Measurements from ENCODE around the gene CCDC186.
A peak's percentile ranks its signal among the peaks of the same experiment; 100 is the strongest.

Gene CCDC186

GRCh38 chr10:114173921-114174694 lies at the start of gene CCDC186:
TSS of gene CCDC186 (minus strand) at chr10:114174203. CDS start at chr10:114163268, 10,935 bp downstream.
- H3K4me3 Mint-ChIP-seq: peak within 1 kb of the TSS; percentile 99

GRCh38 chr10:114223066-114223465 lies 49.1 kb upstream of the CCDC186 start:
- no peak overlapping the region for H3K27ac Mint-ChIP-seq
- H3K27me3 Mint-ChIP-seq: peaks cover 9% of the 10 kb centered on the region
- H3K9me3 Mint-ChIP-seq: no peaks in the 10 kb centered on the region
- no peaks in the 10 kb centered on the region for H3K36me3 Mint-ChIP-seq
- H3K4me3 Mint-ChIP-seq: no peak overlapping the region
- H3K4me1 Mint-ChIP-seq: no peaks in the 10 kb centered on the region

More at GRCh38 chr10:114173921-114174694, at the start of gene CCDC186:
- Mint-ChIP-seq H3K4me1 (peaks cover 32% of the 10 kb centered on the region), H3K9me3 (no peaks in the 10 kb centered on the region), H3K27ac (peak within 1 kb of the TSS; percentile 99), H3K36me3 (peaks cover 4% of the 10 kb centered on the region), H3K27me3 (no peaks in the 10 kb centered on the region)

GRCh38 chr10:114221235-114221634 lies 47.2 kb upstream of the CCDC186 start:
- H3K4me1 Mint-ChIP-seq: no peaks in the 10 kb centered on the region
- H3K27ac Mint-ChIP-seq: no peak overlapping the region
- no peaks in the 10 kb centered on the region for H3K36me3 Mint-ChIP-seq
- no peaks in the 10 kb centered on the region for H3K9me3 Mint-ChIP-seq
- no peak overlapping the region for H3K4me3 Mint-ChIP-seq
- peaks cover 6% of the 10 kb centered on the region for H3K27me3 Mint-ChIP-seq

GRCh38 chr10:114220281-114220680 lies 46.3 kb upstream of the CCDC186 start:
- no peak overlapping the region for H3K4me3 Mint-ChIP-seq
- no peak overlapping the region for H3K27ac Mint-ChIP-seq
- no peaks in the 10 kb centered on the region for H3K9me3 Mint-ChIP-seq
- H3K4me1 Mint-ChIP-seq: no peaks in the 10 kb centered on the region
- peaks cover 6% of the 10 kb centered on the region for H3K27me3 Mint-ChIP-seq
- H3K36me3 Mint-ChIP-seq: no peaks in the 10 kb centered on the region

GRCh38 chr10:114215033-114215432 lies 41.0 kb upstream of the CCDC186 start:
- Mint-ChIP-seq H3K36me3 (no peaks in the 10 kb centered on the region), H3K4me1 (no peaks in the 10 kb centered on the region), H3K27ac (no peak overlapping the region), H3K4me3 (no peak overlapping the region), H3K27me3 (peaks cover 1% of the 10 kb centered on the region), H3K9me3 (no peaks in the 10 kb centered on the region)

GRCh38 chr10:114212153-114212552 lies 38.1 kb upstream of the CCDC186 start:
- no peaks in the 10 kb centered on the region for H3K4me1 Mint-ChIP-seq
- H3K27me3 Mint-ChIP-seq: peaks cover 1% of the 10 kb centered on the region
- no peak overlapping the region for H3K4me3 Mint-ChIP-seq
- H3K36me3 Mint-ChIP-seq: no peaks in the 10 kb centered on the region
- H3K9me3 Mint-ChIP-seq: no peaks in the 10 kb centered on the region
- H3K27ac Mint-ChIP-seq: no peak overlapping the region

- Mint-ChIP-seq H3K27ac (no peak overlapping the region), H3K4me3 (no peak overlapping the region)
Observed at GRCh38 chr10:114208351-114208750, 34.3 kb upstream of the CCDC186 start.

GRCh38 chr10:114207349-114207748 lies 33.3 kb upstream of the CCDC186 start:
- H3K4me1 Mint-ChIP-seq: no peaks in the 10 kb centered on the region
- no peaks in the 10 kb centered on the region for H3K9me3 Mint-ChIP-seq
- no peak overlapping the region for H3K4me3 Mint-ChIP-seq

More at GRCh38 chr10:114208351-114208750, 34.3 kb upstream of the CCDC186 start:
- Mint-ChIP-seq H3K9me3 (no peaks in the 10 kb centered on the region), H3K36me3 (no peaks in the 10 kb centered on the region), H3K27me3 (peaks cover 7% of the 10 kb centered on the region), H3K4me1 (no peaks in the 10 kb centered on the region)

GRCh38 chr10:114206902-114207301 lies 32.9 kb upstream of the CCDC186 start:
- Mint-ChIP-seq H3K4me3 (no peak overlapping the region), H3K27me3 (peaks cover 7% of the 10 kb centered on the region), H3K27ac (no peak overlapping the region), H3K4me1 (no peaks in the 10 kb centered on the region), H3K9me3 (no peaks in the 10 kb centered on the region), H3K36me3 (no peaks in the 10 kb centered on the region)

More at GRCh38 chr10:114207349-114207748, 33.3 kb upstream of the CCDC186 start:
- Mint-ChIP-seq H3K36me3 (no peaks in the 10 kb centered on the region), H3K27ac (no peak overlapping the region), H3K27me3 (peaks cover 7% of the 10 kb centered on the region)

GRCh38 chr10:114202812-114203211 lies 28.8 kb upstream of the CCDC186 start:
- no peaks in the 10 kb centered on the region for H3K9me3 Mint-ChIP-seq
- no peak overlapping the region for H3K27ac Mint-ChIP-seq
- H3K27me3 Mint-ChIP-seq: peaks cover 9% of the 10 kb centered on the region
- H3K4me1 Mint-ChIP-seq: no peaks in the 10 kb centered on the region
- H3K4me3 Mint-ChIP-seq: no peak overlapping the region
- H3K36me3 Mint-ChIP-seq: no peaks in the 10 kb centered on the region

- no peak overlapping the region for H3K4me3 Mint-ChIP-seq
- no peaks in the 10 kb centered on the region for H3K36me3 Mint-ChIP-seq
- H3K27me3 Mint-ChIP-seq: peaks cover 17% of the 10 kb centered on the region
- no peaks in the 10 kb centered on the region for H3K9me3 Mint-ChIP-seq
- no peaks in the 10 kb centered on the region for H3K4me1 Mint-ChIP-seq
- H3K27ac Mint-ChIP-seq: no peak overlapping the region
Observed at GRCh38 chr10:114199239-114199638, 25.2 kb upstream of the CCDC186 start.

- Mint-ChIP-seq H3K27me3 (peaks cover 15% of the 10 kb centered on the region), H3K4me3 (no peak overlapping the region), H3K27ac (no peak overlapping the region), H3K9me3 (no peaks in the 10 kb centered on the region), H3K36me3 (no peaks in the 10 kb centered on the region), H3K4me1 (no peaks in the 10 kb centered on the region)
Observed at GRCh38 chr10:114195079-114195478, 21.1 kb upstream of the CCDC186 start.

GRCh38 chr10:114189700-114190099 lies 15.7 kb upstream of the CCDC186 start:
- no peak overlapping the region for H3K4me3 Mint-ChIP-seq
- no peaks in the 10 kb centered on the region for H3K4me1 Mint-ChIP-seq
- no peaks in the 10 kb centered on the region for H3K9me3 Mint-ChIP-seq
- no peak overlapping the region for H3K27ac Mint-ChIP-seq
- peaks cover 5% of the 10 kb centered on the region for H3K27me3 Mint-ChIP-seq
- H3K36me3 Mint-ChIP-seq: no peaks in the 10 kb centered on the region

GRCh38 chr10:114188900-114189299 lies 14.9 kb upstream of the CCDC186 start:
- no peaks in the 10 kb centered on the region for H3K9me3 Mint-ChIP-seq
- no peaks in the 10 kb centered on the region for H3K4me1 Mint-ChIP-seq
- peaks cover 2% of the 10 kb centered on the region for H3K27me3 Mint-ChIP-seq
- H3K27ac Mint-ChIP-seq: no peak overlapping the region
- H3K36me3 Mint-ChIP-seq: no peaks in the 10 kb centered on the region
- no peak overlapping the region for H3K4me3 Mint-ChIP-seq

GRCh38 chr10:114188001-114188400 lies 14.0 kb upstream of the CCDC186 start:
- Mint-ChIP-seq H3K9me3 (no peaks in the 10 kb centered on the region), H3K27ac (no peak overlapping the region), H3K36me3 (no peaks in the 10 kb centered on the region), H3K27me3 (peaks cover 2% of the 10 kb centered on the region), H3K4me3 (no peak overlapping the region), H3K4me1 (no peaks in the 10 kb centered on the region)

GRCh38 chr10:114184276-114184675 lies 10.3 kb upstream of the CCDC186 start:
- Mint-ChIP-seq H3K4me3 (no peak overlapping the region), H3K36me3 (no peaks in the 10 kb centered on the region), H3K4me1 (no peaks in the 10 kb centered on the region), H3K27me3 (peaks cover 1% of the 10 kb centered on the region), H3K9me3 (no peaks in the 10 kb centered on the region), H3K27ac (no peak overlapping the region)

GRCh38 chr10:114183563-114183962 lies 9.6 kb upstream of the CCDC186 start:
- H3K27ac Mint-ChIP-seq: no peak overlapping the region
- H3K4me3 Mint-ChIP-seq: no peak overlapping the region
- H3K27me3 Mint-ChIP-seq: peaks cover 1% of the 10 kb centered on the region
- no peaks in the 10 kb centered on the region for H3K36me3 Mint-ChIP-seq
- H3K4me1 Mint-ChIP-seq: no peaks in the 10 kb centered on the region
- no peaks in the 10 kb centered on the region for H3K9me3 Mint-ChIP-seq

Data from activated naive CD4-positive, alpha-beta T cell treated with anti-CD3 and anti-CD28 coated beads, Interleukin-2, amount 50 U/mL, for 24 hours (primary cell).